ENCODE data around the gene MED12L.
A peak's percentile ranks its signal among the peaks of the same experiment; 100 is the strongest.

Gene MED12L

DNA sequence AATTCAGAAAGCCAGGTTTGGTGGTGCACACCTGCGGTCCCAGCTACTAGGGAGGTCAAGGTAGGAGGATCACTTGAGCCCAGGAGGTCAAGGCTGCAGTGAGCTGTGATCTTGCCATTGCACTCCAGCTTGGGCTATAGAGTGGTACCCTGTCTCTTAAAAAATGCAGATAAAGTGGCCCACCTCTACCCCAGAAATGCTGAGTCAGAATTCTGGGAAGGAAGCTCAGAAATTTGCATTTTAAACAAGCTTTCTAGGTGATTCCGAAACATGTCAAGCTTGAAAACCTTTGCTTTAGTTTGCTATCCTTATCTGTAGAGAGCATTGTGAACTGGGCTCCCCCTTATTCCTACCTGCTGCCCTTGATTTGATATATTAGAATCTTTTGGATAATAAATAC is 7.7 kb downstream of the MED12L start:
- no peak for DNase-seq

GRCh38 chr3:151093905-151094304 is 8.4 kb downstream of the MED12L start:
- no peak for DNase-seq

GRCh38 chr3:151096716-151097115 is 11.3 kb downstream of the MED12L start:
- no peak for DNase-seq

DNA sequence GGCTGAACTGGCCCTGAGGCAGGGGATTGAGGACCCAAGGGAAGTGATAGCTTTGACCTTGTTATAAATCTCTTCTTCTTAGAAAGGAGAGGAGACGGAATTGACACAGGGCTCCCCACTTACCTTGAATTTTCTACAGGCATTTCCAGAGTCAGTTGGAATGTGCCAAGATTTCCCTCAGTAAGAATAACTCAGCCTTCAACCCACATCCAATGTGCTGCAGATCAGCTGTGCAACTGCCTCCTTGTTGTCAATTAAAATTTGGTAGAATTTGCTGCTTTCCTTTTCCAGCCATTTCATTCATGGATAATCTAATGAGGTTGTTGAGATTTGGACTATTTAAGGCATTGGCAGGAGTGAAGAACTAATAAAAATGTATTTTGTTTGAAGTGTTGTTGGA is 14.6 kb downstream of the MED12L start:
- DNase-seq, result no peak

GRCh38 chr3:151101270-151101969 is 16.0 kb downstream of the MED12L start:
- DNase-seq, result no peak

DNA sequence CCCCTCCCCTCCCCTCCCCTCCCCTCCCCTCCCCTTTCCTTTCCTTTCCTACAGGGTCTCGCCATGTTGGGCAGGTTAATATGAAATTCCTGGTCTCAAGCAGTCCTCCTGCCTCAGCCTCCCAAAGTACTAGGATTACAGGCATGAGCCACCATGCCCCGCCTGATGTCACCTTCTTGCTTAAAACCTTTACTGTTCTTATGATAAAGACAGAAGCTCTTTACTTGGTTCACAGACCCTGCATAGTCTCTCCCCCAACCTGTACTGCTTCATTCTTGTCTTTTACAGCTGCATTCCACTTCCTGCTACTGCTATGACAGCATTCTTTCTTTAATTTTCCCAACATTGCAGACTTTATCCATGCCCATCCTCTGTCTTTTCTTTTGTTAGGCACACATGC is 20.8 kb downstream of the MED12L start:
- no peak for DNase-seq

DNA sequence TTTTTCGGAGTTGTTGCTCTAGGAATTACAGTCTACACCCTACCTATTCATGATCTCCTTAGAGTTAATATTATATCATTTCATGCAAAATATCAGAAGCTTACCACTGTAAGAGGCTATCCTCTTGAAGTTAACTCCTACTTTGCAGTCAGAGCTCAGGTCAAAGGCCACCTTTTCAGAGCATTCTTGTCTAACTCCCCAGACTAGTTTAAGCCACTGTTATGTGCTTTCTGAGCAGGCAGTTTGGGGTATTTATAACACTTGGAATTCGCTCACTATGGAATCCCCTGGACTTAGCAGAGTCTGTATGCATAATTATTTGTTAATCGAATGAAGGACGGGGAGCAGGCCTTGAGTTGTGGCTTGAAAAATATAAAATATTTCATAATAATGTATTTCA is 21.7 kb downstream of the MED12L start:
- DNase-seq, result no peak

DNA sequence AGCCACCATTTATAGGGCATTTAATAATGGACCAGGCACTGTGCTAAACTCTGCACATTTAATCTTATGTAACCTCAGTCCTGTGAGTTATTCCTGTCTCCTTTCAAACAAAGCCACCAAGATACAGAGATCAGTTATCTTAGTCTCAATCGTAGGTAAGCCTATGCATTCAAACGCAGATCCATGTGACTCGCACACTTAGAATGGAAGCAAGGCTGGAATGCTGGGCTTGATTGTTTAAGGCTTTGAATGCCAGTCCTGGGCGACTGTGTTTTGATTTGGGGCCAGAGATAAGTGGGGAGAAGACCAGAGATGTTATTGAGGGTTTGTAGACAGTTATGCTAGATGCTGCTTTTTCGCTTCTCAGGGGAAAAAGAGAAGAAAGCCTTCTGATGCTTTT is 22.2 kb downstream of the MED12L start:
- no peak for DNase-seq

- no peak for DNase-seq
These were observed 23.9 kb downstream of the MED12L start for GRCh38 chr3:151109286-151109800.

DNA sequence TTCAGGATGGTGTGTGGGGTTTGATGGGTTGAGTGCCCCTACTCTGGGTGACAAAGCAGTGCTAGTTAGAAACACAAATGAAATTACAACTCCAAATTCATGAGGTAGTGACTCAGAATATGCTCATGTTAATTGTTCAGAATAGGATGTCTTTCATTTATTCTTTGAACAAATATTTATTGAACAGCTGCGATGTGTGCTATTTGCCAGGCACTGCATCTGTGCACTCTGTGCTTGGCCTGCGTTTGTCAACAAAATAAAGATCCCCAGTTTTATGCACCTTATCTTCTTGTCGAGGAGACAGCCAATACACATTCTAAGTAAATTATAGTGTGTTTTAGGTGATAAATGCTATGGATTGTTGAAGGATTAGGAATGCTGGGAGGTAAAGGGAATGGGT is 27.3 kb downstream of the MED12L start:
- DNase-seq, result no peak

GRCh38 chr3:151113343-151113742 is 27.9 kb downstream of the MED12L start:
- DNase-seq, result no peak

- no peak for DNase-seq
These were observed 31.6 kb downstream of the MED12L start for GRCh38 chr3:151117047-151117446.

GRCh38 chr3:151119188-151119587 is 33.7 kb downstream of the MED12L start:
- DNase-seq, result no peak

DNA sequence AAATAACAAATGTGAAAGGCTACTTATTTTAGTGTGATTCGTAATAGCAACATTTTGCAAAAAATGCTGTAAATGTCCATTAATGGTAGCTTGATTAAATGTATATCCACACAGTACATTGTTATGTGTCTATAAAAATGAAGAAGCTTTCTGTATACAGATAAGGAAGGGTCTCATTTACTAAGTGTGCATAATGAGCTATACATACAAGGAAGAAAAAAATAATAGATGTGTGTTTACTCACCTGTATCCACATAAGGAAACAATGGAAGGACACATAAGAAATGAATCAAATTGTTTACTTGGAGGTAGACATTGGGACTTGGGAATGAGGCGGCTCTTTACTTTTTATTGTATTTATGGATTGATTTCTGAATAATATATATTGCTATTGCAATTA is 34.9 kb downstream of the MED12L start:
- DNase-seq, result no peak

DNA sequence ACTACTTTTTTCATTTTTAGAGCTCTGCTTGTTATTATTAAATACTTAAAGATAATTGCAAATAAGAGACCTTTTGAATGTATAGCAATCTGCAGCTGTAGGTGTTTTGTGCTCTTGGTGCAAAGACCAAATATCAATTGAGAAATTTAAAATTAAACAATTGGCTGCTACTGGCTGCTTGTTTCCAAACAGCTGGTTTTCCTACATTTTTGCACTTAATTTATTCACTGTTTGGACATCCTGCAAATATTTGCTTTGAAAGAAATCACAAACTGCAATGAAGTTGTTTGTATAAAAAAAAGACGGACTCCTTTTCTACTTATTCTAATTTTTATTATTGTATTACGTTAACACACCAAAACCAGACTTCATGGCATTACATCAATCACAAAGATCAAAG is 35.6 kb downstream of the MED12L start:
- DNase-seq, result no peak

DNA sequence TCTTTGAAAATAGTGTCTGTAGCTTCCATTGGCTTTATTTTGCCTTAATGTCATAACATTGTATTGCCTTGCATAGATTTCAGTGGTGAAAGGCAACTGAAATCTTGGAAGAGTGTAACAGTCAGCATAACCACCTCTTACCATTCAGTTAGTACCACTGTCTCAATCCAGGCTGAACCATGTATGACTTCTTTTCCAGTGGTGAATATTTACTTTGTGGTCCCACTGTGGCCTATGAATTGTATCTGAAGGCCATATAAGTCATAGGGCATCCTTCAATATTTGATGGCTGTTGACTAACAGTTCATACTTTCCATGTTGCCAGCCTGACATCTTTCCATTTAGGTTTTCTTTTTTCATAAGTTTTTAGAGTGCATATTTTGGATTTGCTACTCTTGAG is 38.4 kb downstream of the MED12L start:
- no peak for DNase-seq

GRCh38 chr3:151124476-151124875 is 39.0 kb downstream of the MED12L start:
- no peak for DNase-seq

GRCh38 chr3:151130428-151130827 is 45.0 kb downstream of the MED12L start:
- no peak for DNase-seq

- no peak for DNase-seq
These were observed 47.7 kb downstream of the MED12L start for GRCh38 chr3:151133175-151133574.

GRCh38 chr3:151133917-151134450 is 48.5 kb downstream of the MED12L start:
- no peak for DNase-seq

- peak; percentile 45 for DNase-seq
These were observed 50.3 kb downstream of the MED12L start for GRCh38 chr3:151135541-151136337.

DNA sequence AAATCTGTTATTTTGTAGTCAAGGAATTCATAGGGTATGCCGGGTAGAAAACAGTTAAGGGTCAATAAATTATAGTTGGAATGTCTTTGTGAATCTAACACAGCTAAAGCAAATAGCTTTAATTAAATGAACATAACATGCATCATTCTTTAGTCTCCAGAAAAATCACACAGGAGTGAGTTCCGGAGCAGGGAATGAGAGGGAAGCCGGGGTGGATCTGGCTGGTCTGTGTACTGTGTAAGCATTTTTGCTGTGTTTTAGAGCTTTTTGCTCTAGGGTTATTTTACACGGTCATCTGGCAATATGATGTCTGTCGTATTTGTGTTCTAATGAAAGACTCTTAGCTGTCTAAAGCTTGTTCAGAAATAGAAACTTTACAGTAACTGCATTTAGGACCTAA is 57.5 kb downstream of the MED12L start:
- no peak for DNase-seq

DNA sequence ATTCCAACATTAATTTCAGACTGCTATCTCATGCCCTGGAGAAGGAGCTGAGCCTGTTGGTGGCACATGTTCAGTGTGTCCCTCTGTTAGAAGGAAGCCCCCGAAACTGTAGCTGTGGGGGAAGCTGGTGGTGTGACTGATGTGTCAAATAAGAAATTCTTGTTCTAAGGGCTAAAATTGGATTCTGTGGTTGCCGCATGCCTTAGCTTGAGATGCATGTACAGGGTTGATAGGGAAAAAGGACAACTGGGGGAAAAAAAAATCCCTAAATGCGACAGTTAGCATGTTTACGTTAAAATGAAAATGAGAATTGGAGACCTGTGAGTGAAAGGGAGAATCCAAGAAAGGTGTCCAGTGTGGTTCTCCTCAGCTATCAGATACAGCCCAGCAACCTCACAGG is 58.6 kb downstream of the MED12L start:
- DNase-seq, result no peak

- no peak for DNase-seq
These were observed 59.3 kb downstream of the MED12L start for GRCh38 chr3:151144760-151145159.
